Stimulated activated CD4-positive, alpha-beta T cell treated with anti-CD3 and anti-CD28 coated beads, Interleukin-1b, Interleukin-23, amount 100 ng/mL, for 48 hours (primary cell): Measurements from ENCODE around the gene TTC9C.
"Not testable (repeated sequence)": the region's sequence is repeated elsewhere in the genome, so short reads cannot be mapped to it uniquely, and the experiment has no call there.

Experiments
- DNase-seq: peaks from one replicate; pipeline ENCODE4 v3.0.0-alpha.2; 2020

TTC9C gene

GRCh38 chr11:62728171-62728988, at the start of gene TTC9C:
TSS of gene TTC9C (plus strand) at chr11:62728486. CDS start at chr11:62728849, 363 bp downstream.
- DNase-seq, result peak; percentile 82

DNA sequence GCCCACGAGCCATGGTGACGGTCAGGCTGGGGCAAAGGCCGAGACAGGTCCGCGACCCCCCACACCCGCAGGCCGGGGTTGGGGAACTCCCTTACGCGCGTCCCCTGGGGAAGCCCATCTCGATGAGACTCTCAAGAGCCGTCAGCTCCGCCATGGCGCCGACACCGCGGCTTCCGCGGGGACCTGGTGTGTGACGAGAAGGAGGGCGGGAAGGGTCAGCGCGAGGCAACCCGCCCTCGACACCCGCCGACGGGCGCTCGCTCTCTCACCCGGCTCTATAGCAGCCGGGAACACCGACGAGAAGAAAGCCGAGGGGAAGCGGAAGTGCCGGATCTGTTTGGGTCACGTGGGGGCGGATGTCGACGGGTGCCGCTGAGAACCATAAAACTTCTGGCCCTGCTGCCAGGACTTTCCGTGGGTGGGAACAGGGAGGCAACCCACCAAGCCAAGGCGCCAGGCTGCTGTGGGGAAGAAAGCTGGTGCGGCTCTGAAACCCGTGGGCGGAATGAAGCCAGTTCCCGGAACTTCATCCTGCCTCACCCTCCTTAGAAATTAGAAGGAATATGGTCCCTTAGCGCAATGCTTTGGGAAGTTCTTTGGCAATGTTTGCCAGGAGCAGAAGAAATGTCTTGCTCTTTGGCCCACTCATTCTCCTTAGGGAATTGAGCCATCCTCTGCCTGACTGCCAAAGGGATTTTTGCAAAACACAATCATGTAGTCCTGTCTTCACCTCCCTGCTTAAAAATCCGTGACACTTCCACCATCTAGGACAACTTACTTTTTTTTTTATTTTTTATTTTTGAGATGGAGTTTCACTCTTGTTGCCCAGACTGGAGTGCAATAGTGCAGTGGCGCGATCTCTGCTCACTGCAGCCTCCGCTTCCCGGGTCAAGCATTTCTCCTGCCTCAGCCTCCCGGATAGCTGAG, 49.3 kb upstream of the TTC9C start, which contains the start of gene UBXN1:
Gene UBXN1, minus strand, starts transcription at position 304 of the 927 bp plus-strand sequence. Its CDS starts 150 bp downstream, at position 154.
- peak; percentile 90 for DNase-seq

- peak; percentile 31 for DNase-seq
Observed at GRCh38 chr11:62680825-62681240, 47.5 kb upstream of the TTC9C start.

GRCh38 chr11:62682518-62682917, 45.8 kb upstream of the TTC9C start:
- DNase-seq, result no peak

DNA sequence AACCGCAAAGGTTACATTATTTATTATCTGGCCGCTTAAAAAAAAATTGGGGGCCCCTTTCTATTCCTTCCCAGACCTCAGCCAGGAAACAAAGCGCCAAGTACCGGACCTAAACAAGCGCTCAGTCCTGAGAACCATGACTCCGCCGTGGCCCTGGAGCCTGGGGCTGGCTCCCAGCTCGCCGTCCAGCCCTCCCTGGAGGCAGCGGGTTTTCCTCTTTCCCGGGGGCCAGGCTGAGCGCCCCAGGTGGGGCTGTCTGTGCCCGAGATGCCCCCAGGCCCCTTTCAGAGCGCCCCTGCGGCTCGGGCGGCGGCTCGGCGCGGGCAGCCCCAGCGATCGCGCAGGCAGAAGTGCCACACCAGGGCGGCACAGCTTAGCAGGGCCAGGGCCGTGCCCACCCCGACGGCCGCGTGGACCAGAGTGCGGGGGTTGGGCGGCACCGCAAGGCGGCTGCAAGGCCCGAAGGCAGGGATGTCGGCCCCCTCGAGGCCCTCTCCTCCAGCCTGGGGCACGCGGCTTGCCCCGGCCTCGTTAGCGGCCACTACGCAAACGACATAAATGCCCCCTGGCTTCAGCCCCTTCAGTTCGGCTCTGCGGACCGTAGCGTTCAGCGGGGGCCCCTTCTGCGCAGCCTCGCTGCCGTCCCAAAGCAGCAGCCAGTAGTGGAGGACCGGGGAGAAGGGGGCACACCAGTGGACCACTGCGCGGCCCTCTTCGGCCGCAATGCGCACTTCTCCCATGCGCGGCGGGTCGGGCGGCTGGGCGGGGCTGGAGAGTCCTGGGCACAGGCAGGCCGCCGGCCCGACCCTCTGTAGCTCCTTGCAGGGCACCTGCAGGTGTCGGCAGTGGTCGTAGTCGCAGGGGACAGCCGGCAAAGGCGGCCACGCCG, 40.5 kb upstream of the TTC9C start:
- no peak for DNase-seq

DNA sequence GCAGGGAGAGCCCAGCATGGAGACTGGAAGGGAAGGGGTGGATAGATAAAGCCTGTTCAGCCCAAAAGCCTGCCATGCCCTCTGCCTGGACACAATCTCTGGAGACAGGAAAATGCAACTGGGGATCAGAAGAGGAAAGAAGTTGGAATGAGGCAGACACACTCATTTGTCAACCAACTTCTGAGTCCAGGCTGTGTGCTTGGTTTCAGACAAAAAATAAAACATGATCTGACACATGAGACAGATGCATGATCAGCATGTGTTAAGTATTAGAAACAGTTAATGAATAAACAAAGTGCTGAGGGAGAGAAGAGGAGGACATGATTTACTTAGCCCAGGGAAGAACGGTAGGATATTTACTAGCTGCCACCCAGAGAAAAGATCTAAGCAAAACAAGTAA, 39.8 kb upstream of the TTC9C start:
- DNase-seq, result no peak

DNA sequence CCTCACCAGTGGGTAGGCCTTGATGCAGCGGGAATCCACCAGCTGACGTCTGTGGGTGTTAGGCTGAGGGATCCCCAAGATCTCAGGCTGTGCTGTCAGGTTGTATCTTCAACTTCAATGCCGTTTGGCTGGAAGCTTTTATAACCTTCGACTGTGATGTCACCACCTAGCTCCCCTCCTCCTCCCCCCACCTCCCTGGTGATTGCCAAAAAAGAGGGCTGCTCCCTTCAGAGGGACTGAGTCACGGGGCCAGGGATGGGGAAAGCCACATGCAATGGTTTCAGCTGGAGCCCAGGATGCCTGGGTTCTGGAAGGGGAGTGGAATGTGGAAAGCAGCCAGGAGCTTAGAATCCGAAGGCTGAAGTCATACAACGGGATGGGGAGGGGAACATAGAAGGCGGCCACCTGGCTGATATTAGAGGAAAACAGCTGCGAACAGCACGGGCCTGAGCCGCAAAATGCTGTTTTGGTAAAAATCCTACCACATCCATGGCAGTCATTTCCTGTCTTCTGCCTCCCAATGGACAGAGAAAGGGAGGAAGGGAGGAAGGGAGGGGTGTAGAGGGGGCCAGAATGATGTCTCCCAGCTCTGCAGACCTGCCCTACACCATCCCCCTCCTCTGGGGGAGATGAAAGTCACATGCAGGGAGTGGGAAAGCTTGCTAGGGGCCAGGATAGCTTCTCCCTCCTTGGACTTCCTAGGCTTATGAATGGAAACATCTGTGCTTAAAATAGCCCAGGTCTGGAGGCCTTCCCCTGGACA, 38.7 kb upstream of the TTC9C start, which contains the start of gene LRRN4CL:
Gene LRRN4CL, minus strand, starts transcription at position 110 of the 763 bp plus-strand sequence. CDS start 1,022 bp downstream, outside the sequence.
- DNase-seq, result no peak

DNA sequence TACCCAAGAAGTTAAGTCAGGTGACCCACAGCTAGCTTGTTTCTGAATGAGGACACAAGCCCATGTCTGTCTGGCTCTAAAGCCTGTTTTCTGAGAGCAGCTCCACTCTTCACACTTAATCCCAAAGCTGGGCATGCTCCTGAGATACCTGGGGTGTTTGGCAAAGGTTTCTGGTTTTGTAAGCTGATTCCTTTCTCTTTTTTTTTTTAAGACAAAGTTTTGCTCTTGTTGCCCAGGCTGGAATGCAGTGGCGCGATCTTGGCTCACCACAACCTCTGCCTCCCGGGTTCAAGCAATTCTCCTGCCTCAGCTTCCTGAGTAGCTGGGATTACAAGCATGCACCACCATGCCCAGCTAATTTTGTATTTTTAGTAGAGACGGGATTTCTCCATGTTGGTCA, 34.7 kb upstream of the TTC9C start:
- DNase-seq, result not testable (repeated sequence)

DNA sequence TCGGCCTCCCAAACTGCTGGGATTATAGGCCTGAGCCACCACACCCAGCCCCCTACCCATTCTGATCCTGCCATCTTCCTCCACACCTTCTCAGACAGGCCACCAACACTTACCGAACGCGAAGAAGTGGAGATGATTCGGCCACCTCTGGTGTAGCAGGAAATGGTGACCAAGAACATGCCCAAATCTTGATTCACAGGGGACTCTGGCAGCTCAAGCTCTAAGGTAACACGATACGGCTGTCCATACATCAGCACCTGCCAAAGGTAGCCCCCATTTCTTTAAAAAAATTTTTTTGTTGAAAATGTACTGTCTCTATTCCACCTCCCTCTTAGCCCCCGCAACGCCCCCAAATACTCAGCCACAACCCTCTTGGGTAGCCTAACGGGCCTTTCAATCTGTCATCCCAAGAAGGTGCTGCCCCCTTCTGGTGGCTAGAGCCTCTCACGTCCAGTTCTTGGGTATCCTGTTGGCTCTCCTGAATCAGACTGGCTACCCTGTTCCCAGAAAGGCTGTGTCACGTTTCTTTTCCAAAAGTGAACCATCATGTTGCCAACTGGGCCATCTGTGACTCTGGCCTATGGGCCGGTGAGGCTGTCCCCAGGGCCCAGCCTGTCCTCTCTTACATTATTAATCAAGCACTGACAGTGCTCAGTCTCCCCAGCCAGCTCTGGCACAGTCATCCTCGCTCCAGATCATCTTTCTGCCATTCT, 33.7 kb upstream of the TTC9C start:
- peak; percentile 65 for DNase-seq

DNA sequence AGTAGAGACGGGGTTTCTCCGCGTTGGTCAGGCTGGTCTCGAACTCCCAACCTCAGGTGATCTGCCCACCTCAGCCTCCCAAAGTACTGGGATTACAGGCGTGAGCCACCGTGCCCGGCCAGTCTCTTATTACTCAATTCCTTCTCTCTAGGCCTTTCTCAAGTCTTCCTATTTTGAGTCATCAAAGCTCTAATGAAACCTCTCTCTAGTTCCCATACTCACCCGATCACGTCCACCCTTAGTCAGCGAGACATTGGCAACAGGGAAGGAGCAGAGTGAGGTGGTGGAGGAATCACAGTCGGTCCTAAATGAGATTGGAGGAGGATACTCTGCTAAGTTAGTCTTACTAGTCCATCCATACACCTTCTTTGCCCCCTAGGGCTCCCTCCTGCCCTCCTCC, 26.0 kb upstream of the TTC9C start:
- no peak for DNase-seq

GRCh38 chr11:62703921-62704320, 24.4 kb upstream of the TTC9C start:
- DNase-seq, result not testable (repeated sequence)

GRCh38 chr11:62705413-62705812, 22.9 kb upstream of the TTC9C start:
- DNase-seq, result no peak

DNA sequence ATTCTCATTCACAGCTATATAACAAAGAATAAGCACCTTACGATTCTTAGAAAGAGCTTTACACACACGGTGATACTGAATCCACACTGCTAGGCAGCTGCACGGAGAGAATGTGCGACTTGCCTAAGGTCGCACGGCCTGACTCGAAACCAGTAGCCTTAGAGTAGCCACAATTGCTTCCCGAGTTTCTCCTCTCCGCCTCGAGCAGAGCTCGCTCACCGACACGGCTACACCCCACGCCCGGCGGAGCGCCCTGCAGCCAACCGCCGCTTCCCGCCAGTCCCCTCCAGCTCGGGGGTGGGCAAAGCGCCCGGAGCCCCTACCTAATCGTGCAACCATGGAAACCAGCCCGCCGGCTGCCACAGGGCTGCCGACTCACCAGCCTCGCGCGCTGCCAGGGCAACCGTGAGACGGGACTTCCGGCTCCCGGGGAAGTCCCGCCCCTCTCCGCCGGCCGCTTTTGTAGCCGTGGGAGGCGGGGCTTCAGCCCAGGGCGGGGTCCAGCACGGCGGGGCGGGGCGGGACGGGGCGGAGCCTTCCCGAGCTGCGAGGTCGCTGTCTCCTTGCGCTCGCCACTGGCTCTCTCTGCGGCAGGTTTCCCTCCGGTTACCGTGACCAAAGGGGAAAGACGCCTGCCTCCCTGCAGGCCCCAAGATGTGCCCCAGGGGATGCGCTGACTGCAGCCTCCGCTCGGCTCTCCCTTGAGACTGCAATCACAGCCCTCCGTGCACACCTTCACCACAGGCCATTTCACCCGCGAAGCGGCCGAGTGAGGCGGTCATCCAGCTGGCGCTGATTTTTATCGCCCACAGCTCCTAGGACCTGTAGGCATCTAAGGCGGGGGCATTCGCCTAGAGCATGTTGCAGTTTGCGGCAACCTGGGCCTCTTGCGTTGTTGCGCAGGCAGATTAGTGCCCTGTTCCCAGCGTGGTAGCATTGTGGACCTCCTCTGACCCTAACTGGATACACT, 22.1 kb upstream of the TTC9C start:
- peak; percentile 93 for DNase-seq

GRCh38 chr11:62706850-62707247, 21.4 kb upstream of the TTC9C start:
- no peak for DNase-seq

DNA sequence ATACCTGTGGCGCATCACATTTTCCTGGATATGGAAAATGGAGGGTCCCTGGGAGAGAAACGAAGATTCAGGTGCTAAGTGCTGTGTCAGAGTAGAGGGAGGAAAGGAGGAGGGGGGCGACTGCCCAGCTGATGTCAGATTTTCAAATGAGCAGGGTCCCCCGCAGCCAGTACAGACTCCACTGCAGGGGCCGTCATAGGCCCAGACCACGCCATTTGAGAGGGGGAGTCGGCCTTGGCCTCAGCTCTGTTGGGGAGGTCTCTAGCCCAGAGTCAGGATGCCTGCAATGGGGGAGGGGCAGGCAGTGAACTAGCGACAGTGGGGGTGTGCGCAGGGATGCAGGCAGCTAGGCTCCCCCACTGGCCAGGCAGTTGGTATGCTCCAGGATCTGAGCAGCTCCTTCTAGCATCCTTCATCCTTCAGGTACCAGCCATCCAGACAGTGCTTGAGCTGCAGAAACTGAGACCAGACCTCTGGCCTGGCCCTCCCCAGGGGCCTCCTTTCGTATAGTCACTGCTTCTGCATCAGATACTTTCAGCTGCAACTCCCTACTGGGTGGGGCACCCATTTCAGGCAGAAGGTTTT, 20.9 kb upstream of the TTC9C start, which contains the start of the genes BSCL2 and GNG3:
Gene BSCL2, minus strand, starts transcription at position 148 of the 585 bp plus-strand sequence. CDS start 229 bp downstream, outside the sequence.
Gene GNG3, plus strand, starts transcription at position 400 of the 585 bp plus-strand sequence. CDS start 620 bp downstream, outside the sequence.
- peak; percentile 19 for DNase-seq

DNA sequence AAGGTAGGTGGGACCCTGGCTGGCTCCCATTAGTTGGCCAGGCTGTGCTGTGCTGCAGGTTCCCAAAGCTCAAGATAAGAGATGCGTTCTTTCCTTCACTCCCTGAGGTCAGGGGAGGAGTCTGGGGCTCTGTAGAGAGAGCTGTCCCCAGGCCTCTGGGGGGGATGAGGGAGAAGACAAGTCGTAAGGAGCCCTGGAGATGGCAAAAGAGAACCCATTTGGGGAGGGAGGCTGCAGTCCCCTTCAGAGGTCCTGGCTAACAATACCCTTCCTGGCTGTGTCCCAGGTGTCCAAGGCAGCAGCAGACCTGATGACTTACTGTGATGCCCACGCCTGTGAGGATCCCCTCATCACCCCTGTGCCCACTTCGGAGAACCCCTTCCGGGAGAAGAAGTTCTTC, 19.9 kb upstream of the TTC9C start:
- DNase-seq, result no peak

DNA sequence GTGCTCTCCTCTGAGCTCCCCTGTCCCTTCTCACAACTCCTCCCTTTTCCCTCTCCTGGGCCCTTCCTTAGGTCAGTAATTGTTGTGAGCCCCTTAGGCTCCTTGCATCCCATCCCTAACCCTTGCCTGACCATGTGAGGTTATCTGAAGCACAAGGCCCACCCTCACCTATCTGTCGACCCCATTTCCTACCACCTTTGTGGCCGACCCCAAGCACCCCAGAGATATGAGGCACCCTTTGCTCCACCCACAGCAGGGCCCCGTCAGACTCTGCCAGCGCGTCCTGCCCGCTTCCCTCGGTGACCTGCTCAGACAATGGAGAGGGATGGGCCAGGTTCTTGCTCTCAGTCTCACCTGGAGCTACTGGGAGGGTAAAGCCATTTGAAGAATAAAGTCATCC, 19.5 kb upstream of the TTC9C start:
- peak; percentile 36 for DNase-seq

- DNase-seq, result peak; percentile 97
Observed at GRCh38 chr11:62709247-62710000, 18.9 kb upstream of the TTC9C start.
